GM19397 (cell line): ENCODE measurements around the gene SIDT2.
"Not testable (repeated sequence)": the region's sequence is repeated elsewhere in the genome, so short reads cannot be mapped to it uniquely, and the experiment has no call there.

Source experiments
- ATAC-seq: cut with Tn5 transposase; IDR thresholded peaks from one replicate; pipeline ENCODE4 v1.9.1; 2021; ENCODE audit warnings: mild to moderate bottlenecking, moderate library complexity; ENCODE audit not compliant: unreplicated experiment

The SIDT2 gene

DNA sequence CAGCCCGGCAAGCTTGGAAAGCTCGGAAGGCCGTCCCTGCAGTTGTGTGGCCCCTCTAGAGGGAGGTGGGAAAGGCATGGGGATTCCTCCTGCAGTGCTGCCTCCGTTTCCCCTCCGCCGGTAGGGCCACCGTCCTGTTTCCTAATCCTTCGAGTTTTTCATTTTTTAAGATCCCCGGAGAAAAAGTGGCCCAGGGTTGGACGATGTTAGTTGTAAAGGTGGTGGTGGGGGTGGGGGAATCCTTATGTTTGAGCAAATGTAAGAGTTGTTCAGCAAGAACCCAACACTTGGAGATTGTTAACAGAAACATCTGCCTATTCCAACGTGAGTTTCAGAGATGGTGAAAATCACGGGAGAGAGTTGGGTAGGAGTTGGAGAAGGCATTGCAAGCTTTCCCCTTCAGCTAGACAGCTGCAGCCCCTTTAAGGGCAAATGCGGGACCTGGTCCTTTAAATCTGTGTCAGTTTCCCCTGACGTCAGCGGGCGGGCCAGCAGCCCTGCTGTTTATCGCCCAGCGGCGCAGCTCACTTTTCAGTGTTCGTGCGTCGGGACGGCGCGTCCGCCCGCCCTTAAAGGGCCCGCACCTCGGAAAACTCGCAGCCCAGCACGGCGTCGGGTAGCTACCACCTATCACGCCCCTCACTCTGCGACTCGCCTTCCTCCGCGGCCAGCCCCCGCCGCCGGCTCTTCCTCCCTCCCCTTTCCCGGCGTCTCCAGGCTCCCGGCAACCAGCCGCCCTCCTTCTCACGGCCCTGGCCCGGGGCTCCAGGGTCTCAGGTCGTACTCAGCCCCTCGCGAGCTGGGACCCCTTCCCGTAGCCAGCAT is at the start of gene SIDT2:
Gene SIDT2 (plus strand): TSS at position 534 of the 825 bp plus-strand sequence. CDS start 521 bp downstream, outside the sequence.
- ATAC-seq: peak; percentile 93

DNA sequence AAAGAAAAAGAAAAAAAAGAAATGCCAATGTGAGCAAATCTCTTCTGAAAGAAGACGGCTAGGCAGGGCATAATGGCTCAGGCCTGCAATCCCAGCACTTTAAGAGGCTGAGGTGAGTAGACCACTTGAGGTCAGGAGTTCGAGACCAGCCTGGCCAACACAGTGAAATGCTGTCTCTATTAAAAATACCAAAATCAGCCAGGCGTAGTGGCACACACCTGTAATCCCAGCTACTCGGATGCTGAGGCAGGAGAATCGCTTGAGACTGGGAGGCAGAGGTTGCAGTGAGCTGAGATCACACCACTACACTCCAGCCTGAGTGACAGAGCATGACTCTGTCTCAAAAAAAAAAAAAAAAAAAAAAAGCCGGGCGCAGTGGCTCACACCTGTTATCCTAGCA is 48.1 kb upstream of the SIDT2 start:
- ATAC-seq: not testable (repeated sequence)

DNA sequence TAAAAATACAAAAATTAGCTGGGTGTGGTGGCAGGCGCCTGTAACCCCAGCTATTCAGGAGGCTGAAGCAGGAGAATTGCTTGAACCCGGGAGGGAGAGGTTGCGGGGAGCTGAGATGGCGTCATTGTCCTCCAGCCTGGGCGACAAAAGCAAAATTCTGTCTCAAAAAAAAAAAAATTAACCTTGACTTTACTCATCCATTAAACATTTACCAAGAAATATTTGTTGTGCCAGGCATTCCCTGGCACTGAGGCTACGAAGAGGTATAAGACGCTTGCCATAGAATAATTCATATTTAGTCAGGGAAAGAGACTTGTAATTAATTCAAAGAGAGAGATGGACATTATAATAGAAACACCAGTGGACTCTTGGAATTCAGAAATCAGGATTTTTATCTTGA is 47.7 kb upstream of the SIDT2 start:
- ATAC-seq: no peak

DNA sequence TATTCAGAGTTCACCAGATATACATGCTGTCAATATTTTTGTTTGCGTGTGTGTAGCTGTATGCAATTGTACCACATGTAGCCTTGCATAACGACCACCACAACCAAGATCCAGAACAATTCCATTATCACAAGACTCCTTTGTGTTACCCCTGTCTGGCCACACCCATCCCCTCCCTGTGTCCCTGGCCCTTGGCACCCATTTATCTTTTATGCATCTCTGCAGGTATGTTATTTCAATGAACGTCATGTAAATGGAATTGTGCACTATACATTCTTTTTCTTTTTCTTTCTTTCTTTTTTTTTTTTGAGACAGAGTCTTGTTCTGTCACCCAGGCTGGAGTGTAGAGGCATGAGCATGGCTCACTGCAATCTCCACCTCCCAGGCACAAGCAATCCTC is 44.1 kb upstream of the SIDT2 start:
- no peak for ATAC-seq

DNA sequence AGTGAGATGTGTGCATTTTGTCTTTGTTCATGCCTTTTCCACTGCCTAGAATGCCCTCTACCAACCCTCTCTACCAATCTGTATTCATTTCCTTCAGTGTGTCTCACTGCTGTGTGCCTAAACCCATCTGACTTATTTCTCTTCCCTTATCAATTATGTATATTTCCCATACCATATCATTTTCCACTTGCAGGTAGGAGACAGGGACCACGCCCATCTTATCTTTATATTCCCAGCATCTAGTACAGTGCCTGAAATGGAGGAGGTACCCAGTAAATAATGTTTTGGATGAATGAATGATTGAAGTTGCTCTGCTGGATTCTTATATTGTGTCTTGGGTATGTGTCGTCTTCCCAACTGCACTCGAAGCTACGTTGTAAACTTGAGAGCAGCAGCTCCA is 43.6 kb upstream of the SIDT2 start:
- ATAC-seq: not testable (repeated sequence)

DNA sequence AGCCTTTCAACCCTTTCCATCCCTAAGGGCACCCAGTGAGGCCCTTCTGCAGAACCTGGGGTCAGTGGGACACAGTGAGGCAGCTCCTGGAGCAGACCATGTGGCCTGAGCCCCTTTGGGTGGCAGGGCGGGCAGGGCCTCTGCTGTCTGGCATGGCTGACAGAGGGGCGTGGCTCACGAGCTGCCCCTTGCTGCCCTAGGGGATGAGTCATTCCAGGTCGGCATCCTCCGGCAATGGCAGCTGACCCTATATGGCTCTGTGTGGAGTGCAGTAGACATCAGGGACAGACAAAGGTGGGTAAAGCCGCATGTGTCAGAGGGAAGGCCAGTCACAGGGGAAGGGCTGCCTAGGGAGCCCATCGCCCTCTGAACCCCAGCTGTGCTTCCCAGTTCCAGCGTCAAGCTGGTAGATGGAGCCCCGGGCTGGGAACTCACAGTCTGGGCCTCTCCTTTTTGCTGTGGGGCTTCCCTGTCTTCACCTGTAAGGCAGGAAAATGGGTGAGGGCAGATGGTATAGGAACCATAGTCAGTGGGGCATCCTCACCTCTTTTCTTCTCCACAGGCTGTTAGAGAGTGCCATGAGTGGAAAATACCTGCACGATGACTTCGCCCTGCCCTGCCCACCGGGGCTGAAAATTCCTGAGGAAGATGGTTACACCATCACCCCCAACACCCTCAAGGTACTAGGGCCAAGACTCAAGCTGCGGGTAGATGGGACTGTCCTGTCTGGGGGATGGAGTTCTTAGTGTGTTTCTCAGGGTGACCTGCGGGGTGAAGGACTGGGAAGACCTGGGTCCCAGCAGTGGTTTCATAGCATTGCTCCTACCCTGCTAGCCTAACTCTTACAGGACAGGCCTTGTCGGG is 41.1 kb upstream of the SIDT2 start:
- ATAC-seq: not testable (repeated sequence)

DNA sequence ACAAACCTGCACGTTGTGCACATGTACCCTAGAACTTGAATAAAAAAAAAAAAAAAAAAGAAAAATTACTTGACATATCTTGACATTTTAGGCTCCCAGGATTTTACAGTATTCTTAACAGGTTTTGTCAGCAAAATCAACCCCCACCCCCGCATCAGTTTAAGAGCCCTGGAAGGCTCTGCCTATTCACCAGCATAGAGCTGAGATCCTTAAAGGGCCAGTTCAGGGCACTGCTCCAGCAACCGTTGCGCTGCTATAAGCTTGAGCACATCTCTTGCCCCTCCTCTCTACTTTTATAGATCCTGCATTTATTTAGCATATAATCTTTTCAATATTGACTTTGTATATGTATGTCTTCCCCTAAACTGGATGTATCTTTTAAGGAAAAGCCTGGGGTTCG is 35.2 kb upstream of the SIDT2 start:
- no peak for ATAC-seq

DNA sequence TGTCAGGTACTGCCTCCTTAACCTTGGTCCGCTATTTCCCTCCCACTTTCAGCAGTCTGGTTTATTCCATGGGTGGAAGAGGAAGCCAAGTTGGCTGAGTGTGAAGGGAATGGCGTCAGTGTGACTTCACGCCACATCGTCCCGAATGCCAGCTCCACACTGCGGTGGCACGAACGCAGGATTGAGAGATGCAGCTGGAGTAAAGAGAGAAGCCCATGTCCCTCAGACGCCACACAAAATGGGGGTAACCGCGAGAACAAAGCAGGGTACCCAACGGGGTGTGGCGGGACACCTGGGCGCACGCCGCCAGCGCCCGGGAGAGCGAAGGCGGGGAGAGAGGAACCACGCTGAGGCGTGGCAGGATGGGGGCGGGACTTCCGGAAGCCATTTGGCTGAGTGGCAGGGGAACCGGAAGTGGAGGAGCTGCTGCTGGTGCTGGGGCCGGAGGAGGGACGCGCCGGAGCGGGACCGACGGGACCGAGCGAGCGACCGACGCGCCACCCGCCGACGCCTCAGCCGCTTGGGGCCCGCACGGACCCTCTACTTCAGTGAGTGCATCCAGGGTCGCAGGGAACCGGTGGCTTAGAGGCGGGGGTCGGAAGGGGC is 34.6 kb upstream of the SIDT2 start, which contains the start of gene PAFAH1B2:
Gene PAFAH1B2 (plus strand): TSS at position 417 of the 606 bp plus-strand sequence. CDS start 8,161 bp downstream, outside the sequence.
- peak; percentile 97 for ATAC-seq

DNA sequence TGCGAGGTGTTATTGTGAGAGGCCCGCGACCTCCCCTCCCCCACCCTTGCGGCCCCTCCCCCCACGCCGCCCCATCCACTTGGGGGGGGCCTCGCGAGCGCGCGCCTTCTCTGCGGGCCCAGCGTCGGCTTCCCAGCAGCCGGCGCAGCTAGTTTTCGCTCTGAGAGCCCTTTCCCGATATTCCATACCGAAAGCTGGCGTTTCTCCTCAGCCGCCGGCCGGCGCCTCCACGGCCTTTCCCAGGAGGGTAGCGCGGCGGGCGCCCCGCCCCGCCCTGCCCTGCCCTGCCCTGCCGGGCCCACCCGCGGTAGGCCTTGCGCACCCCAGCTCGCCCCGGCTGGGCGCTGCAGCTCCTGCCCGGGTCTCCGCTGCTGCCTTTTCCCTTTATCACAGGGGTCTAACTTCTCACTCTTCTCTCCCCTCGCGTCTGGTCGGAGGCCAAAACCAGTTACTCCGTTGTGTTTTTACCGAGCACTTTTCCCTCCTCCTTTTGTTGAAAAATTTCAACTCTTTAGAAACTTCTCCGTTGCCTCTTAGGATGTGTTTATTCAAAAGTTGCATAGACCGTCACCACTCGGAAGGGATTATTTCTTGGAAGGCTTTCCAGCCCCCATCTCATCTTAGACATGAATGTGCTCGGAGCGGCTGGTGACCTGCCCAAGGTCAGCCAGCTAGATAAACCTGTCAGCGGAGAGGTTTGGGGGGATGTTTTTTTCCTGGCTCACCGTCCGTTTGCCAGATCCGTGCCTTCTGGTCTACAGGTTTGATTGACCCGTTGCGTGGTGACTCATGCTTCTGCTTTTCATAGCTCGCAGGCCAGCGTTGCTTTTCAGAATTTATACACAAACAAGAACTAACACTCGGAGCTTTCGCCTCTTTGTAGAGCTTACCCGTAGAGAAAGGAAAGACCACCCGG is 33.8 kb upstream of the SIDT2 start:
- ATAC-seq: peak; percentile 50

DNA sequence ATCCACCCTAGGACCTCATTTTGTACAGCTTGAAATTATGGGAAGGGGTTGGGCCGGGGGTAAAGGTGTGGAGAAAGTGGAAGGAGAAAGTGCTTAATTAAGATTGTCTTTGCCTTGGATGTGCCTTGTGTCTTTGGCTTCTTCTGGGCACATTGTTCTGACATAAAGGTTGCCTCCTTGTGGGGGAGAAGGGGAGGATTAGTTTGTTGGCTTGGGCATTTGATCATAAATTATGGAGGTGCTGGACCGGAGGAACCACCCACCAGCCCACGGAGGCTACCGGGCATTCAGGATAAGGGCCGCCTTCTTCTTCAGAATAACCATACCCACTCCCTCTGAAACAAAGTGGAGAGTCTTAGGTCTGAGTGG is 33.2 kb upstream of the SIDT2 start:
- no peak for ATAC-seq

DNA sequence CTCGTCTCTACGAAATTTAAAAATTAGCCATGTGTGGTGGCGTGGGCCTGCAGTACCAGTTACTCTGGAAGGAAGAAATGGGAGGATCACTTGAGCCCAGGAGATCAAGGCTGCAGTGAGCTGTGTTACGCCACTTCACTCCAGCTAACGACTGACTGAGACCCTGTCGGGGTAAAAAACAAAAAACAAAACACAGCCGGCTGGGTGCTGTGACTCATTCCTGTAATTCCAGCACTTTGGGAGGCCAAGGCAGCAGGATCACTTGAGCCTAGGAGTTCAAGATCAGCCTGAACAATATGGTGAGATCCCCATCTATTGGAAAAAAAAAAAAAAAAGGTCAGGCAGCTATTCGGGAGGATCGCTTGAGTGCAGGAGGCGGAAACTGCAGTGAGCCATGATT is 32.0 kb upstream of the SIDT2 start:
- ATAC-seq: no peak

DNA sequence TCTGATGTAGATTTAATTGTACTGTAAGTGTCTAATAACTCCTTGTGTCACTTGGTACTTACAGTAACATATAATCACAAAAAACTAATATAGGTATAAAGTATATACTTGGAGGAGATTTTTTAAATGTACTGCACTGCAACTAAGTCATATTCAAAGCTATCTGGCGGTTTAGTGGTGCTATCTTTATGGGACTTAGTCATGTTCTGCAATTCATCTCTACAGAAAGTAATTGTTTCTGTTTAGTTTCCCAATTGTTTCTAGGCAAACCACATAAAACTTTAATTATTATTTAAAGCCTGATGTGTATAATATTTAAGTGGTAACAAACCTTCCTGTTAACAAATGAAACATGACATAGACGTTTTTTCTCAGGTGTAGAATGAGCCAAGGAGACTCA is 26.5 kb upstream of the SIDT2 start:
- ATAC-seq: no peak

DNA sequence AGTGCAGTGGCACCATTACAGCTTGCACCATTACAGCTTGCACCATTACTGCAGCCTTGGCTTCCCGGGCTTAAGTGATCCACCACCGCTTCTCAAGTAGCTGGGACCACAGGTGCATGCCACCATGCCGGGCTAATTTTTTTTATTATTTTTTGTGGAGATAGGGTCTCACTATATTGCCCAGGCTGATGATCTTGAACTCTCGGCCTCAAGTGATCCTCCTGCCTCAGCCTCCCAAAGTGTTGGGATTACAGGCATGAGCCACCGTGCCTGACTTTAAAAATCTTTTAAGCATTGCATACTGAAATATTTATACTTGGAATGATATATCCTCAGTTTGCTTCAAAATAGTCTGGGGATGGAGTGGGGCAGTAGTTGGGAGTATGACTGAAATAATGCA is 24.1 kb upstream of the SIDT2 start:
- ATAC-seq: no peak

DNA sequence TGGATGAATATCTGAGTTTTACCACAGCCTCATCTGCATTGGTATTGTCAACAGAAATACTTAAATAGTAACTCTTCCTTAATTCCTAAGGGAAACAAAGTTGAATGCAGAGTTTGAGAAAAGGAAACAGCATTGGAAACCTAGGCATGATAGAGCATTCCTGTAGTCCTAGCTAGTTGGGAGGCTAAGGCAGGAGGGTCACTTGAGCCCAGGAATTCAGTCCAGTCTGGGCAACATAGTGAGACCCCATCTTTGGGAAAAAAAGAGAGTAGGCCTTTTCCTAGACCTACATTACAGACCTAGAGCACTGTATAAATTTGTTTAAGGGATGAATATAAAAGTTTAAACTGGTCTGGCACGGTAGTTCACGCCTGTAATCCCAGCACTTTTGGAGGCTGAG is 21.0 kb upstream of the SIDT2 start:
- no peak for ATAC-seq

DNA sequence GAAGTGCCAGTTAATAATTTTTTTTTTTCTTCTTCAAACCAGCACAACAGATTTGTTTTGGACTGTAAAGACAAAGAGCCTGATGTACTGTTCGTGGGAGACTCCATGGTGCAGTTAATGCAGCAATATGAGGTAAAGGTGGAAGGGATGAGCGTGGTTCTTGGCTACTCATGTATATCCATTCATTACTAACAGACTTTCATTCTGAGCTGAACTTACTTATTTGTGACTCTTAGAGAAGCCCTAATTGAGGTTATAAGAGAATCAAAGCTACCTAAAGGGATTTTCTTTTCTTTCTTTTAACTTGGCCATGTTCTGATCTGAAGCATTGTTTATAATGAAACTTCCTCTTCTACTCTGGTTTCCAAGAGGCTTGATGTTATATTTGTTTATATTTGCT is 18.7 kb upstream of the SIDT2 start:
- ATAC-seq: no peak

DNA sequence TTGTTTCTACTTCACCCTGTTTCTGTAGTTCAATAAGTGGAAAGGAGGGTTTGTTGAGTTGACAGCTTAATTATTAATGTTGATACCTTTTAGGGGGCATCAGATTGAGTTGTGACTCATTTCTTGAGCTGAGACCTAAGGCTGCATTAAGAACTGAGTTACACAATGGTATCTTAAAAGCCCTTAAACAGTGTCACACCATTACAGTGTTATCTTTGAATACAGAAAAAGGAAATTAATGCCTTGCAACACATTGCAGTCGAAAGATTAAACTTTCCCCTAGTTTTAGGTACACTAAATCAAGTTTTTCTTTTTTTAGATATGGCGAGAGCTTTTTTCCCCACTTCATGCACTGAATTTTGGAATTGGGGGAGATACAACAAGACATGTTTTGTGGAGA is 17.7 kb upstream of the SIDT2 start:
- no peak for ATAC-seq

DNA sequence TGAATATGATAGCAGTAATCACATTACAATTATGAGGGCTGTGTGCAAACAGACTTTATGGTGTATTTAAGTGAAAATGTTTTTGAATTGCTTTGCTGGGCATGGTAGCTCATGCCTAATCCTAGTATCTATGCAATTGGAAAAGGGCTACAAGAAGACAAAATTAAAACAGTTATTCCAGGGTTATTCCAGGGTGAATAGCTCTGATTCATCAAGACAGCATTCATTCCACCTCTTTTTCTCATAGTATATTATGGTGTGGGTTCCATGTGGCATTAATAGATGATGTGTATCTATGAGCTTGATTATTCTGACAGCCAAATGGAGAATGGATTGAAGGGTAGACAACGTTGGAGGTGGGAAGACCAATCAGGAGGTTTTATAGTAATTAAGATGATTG is 12.1 kb upstream of the SIDT2 start:
- ATAC-seq: no peak

DNA sequence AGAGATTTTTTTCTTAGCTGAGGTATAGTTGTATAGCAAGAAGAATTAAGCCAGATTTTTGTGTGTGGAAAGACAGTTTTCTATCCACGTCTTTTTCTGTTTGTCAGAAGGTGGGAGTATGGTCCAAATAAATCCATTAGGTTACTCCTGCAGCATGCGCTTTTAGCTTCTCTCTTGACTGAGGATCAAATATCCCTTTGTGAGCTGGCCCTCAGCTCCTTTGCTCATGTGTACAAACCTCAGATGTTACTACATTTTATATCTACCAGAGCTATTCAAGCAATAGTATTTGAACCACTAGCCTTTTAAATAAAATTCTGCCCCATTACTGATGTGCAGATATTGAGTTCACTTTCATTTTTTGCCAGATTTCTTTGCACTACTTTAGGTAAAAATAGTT is 8.8 kb upstream of the SIDT2 start:
- no peak for ATAC-seq

DNA sequence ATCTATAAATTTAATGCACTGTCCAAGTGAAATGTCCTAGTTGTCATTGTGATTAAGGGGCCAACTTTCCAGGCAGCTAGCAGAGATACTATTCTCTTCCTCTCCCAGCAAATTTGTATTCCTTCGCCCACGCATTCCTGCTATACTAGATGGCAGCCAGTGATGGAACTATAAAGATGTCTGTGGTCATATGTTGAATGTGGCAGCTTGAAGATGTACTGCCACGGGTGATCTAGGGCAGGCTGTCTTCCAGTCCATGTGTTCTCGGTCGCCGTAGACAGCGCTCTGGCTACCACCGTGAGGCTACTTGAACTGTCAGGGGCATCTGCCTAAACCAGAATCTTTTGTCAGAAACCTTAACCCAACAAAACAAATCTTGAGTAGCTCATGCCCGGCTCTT is 8.3 kb upstream of the SIDT2 start:
- no peak for ATAC-seq

DNA sequence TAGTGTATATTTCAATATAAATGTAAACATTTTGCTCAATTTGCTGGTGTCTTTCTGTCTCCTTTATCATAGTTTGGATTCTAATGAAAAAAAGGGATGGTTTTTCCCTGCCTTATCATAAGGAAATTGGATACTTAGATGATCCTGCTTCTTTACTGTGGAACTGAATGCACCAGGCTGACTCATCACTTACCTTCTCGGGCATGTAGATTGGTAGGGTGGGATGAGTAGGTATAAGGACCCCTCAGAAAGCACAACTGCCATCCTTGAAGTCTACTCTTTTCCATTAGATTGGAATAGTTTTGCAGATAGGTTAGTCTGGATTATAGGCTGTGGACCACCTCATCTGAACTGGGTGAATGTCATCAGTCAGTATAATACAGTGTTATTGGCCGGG is 7.5 kb upstream of the SIDT2 start:
- no peak for ATAC-seq
